Upper lobe of left lung (tissue), 6 donors: ENCODE data around the gene GRIN2D. TPM values are rescaled to one million over a fixed set of nuclear protein-coding genes. Genes with fewer than 3 reads are reported as not detected.
A peak's percentile ranks its signal among the peaks of the same experiment; 100 is the strongest.

ENCODE experiments used
- ATAC-seq, 2 donors: fragments of 200-7000 bp; cut with Tn5 transposase; one replicate each; pipeline ENCODE4 v1.9.1; 2022; ENCODE audit warnings: mild to moderate bottlenecking in 2 of 2, moderate library complexity in 2 of 2; ENCODE audit not compliant: low FRiP score in 2 of 2
- DNase-seq, 2 donors: peaks; one replicate each; pipeline ENCODE4 v3.0.0-alpha.2; 2019 to 2020
- H3K27ac ChIP-seq, 4 donors: fragments of 200-600 bp; sonication (generic); one replicate each; pipeline ENCODE4 v1.5.1; 2016 to 2019
- H3K27me3 ChIP-seq, 4 donors: fragments of 200-600 bp; sonication (generic); one replicate each; pipeline ENCODE4 v1.5.1; 2017 to 2019
- H3K36me3 ChIP-seq, 4 donors: fragments of 200-600 bp; sonication (generic); one replicate each; pipeline ENCODE4 v1.5.1; 2016 to 2019
- H3K4me1 ChIP-seq, 4 donors: fragments of 200-600 bp; sonication (generic); one replicate each; pipeline ENCODE4 v1.5.1; 2018 to 2019
- H3K4me3 ChIP-seq, 4 donors: fragments of 200-600 bp; sonication (generic); one replicate each; pipeline ENCODE4 v1.5.1; 2017 to 2019; ENCODE audit warnings: mild to moderate bottlenecking in 2 of 4, moderate library complexity in 1 of 4
- H3K9me3 ChIP-seq, 4 donors: fragments of 200-600 bp; sonication (generic); one replicate each; pipeline ENCODE4 v1.5.1; 2018 to 2019
- CTCF ChIP-seq, 6 experiments: fragments of 450-650 bp in 4 of 6; fragments of 200-600 bp in 2 of 6; sonication (generic) in 2 of 6; IDR thresholded peaks; one replicate each; pipeline ENCODE4 v1.5.1; 2016 to 2019; ENCODE audit warnings: antibody characterized with exemption in 6 of 6
- EP300 ChIP-seq, 4 donors: sonication (generic); formaldehyde crosslinking; IDR thresholded peaks; one replicate each; pipeline ENCODE4 v1.5.1; 2017; ENCODE audit warnings: antibody characterized with exemption in 4 of 4, control low read depth in 2 of 4
- POLR2A ChIP-seq, 4 donors: fragments of 450-650 bp; IDR thresholded peaks; one replicate each; pipeline ENCODE4 v1.5.1; 2016 to 2017; ENCODE audit warnings: antibody characterized with exemption in 4 of 4, mild to moderate bottlenecking in 2 of 4
- POLR2AphosphoS5 ChIP-seq, 2 donors: sonication (generic); formaldehyde crosslinking; IDR thresholded peaks; one replicate each; pipeline ENCODE4 v1.5.1; 2017; ENCODE audit warnings: antibody characterized with exemption in 2 of 2
- WGBS, 2 donors: methylation state at CpG; one replicate each; pipeline ENCODE4 v1.1.5; 2017 to 2018; 5-methylcytosine and 5-hydroxymethylcytosine counted together
- total RNA-seq, 6 donors: library from RNA; depleted of rRNA in 4 of 6; stranded (reverse); fragments of >200 nt in 4 of 6; gene quantifications; one replicate each; pipeline versions ENCODE4 v1.1.0 to v1.2.1, GENCODE V29; 2016 to 2021
- donor health status: DM: no; HTN: no; CAD: no; lungs with moderate emphysema.
- donor health status: DM: no; HTN: yes; CAD: no; lungs with severe emphysema.

Gene GRIN2D
- total RNA-seq, 6 donors from 2014 or later, result 0.15 to 1.4 (median 0.57) TPM

GRCh38 chr19:48433337-48433736 lies 39.9 kb downstream of the GRIN2D start:
- Histone ChIP-seq H3K36me3 (no peaks in the 10 kb centered on the region), H3K4me3 (no peak overlapping the region), H3K27me3 (no peaks in the 10 kb centered on the region), H3K27ac (no peak overlapping the region), H3K9me3 (no peaks in the 10 kb centered on the region), H3K4me1 (no peaks in the 10 kb centered on the region)
- no peak for ATAC-seq
- WGBS, 2 donors, result 59 to 62% methylated on average over 8 of the region's 8 CpGs
- DNase-seq, result no peak
- no peak for TF ChIP-seq EP300 (IDR thresholded peaks at IDR 0.05)

DNA sequence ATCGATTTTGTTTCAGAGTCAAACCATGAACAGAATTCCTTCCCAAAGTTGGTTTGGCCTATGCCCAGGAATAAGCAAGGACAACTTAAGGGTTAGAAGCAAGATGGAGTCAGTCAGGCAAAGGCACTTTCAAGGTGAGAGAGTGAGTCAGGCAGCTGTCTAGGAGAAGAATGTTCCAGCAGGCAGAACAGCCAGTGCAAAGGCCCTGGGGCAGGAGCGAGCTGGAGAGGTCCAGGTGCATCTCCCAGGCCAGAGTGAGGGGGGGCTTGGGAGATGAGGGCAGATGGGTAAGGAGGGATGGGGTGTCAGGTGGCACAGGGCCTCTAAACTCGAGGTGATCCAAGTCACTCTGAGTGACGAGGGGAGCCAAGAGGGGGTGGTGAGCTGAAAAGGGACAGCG lies 43.1 kb downstream of the GRIN2D start:
- WGBS, 2 donors, result 82 to 85% methylated on average over 5 of the region's 5 CpGs
- H3K27me3 ChIP-seq, result peaks cover 0 to under 1% (median 0%) of the 10 kb centered on the region in 4 donors
- no peaks in the 10 kb centered on the region for H3K4me1 ChIP-seq
- no peaks in the 10 kb centered on the region for H3K36me3 ChIP-seq
- H3K9me3 ChIP-seq, result no peaks in the 10 kb centered on the region
- DNase-seq (no peak), ATAC-seq (no peak)
- no peak overlapping the region for H3K27ac ChIP-seq
- H3K4me3 ChIP-seq, result no peak overlapping the region
- no peak for TF ChIP-seq POLR2AphosphoS5 (IDR thresholded peaks at IDR 0.05)
- TF ChIP-seq CTCF (IDR thresholded peaks at IDR 0.05), result no peak
- TF ChIP-seq EP300 (IDR thresholded peaks at IDR 0.05), result no peak
- no peak for TF ChIP-seq POLR2A (IDR thresholded peaks at IDR 0.05)

DNA sequence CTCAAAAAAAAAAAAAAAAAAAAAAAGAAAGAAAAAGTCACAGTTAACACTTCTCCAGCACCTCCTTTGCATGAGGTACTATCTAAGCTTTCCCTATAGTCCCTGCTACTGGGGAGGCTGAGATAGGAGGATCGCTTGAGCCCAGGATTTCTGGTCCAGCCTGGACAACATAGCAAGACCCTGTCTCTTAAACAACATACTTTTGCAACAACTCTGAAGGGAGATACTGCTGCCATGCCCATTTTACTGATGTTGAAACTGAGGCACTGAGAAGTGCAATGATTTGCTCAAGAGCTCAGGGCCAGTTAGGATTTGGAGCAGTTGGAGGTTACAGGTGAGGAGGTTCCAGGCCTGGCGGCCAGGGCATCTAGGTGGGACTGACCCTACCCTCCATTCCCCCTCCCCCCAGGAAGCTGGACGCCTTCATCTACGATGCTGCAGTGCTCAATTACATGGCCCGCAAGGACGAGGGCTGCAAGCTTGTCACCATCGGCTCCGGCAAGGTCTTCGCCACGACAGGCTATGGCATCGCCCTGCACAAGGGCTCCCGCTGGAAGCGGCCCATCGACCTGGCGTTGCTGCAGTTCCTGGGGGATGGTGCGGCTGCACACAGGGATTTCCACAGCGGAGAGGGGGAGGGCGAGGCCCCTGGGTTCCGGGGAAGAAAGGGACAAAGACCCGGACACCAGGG lies 48.0 kb downstream of the GRIN2D start:
- 97% methylated on average over 7 to 14 of the region's 20 CpGs for WGBS, 2 donors
- Histone ChIP-seq H3K4me1 (peaks cover 19 to 32% (median 23%) of the 10 kb centered on the region in 4 donors), H3K9me3 (no peaks in the 10 kb centered on the region), H3K36me3 (no peaks in the 10 kb centered on the region), H3K27me3 (peaks cover 0 to 23% (median 9%) of the 10 kb centered on the region in 4 donors), H3K27ac (no peak overlapping the region), H3K4me3 (no peak overlapping the region)
- DNase-seq (peak in 1 of 2 donors; percentile 68), ATAC-seq (no peak)
- TF ChIP-seq CTCF (IDR thresholded peaks at IDR 0.05) (no peak), EP300 (IDR thresholded peaks at IDR 0.05) (no peak), POLR2AphosphoS5 (IDR thresholded peaks at IDR 0.05) (no peak), POLR2A (IDR thresholded peaks at IDR 0.05) (no peak)

DNA sequence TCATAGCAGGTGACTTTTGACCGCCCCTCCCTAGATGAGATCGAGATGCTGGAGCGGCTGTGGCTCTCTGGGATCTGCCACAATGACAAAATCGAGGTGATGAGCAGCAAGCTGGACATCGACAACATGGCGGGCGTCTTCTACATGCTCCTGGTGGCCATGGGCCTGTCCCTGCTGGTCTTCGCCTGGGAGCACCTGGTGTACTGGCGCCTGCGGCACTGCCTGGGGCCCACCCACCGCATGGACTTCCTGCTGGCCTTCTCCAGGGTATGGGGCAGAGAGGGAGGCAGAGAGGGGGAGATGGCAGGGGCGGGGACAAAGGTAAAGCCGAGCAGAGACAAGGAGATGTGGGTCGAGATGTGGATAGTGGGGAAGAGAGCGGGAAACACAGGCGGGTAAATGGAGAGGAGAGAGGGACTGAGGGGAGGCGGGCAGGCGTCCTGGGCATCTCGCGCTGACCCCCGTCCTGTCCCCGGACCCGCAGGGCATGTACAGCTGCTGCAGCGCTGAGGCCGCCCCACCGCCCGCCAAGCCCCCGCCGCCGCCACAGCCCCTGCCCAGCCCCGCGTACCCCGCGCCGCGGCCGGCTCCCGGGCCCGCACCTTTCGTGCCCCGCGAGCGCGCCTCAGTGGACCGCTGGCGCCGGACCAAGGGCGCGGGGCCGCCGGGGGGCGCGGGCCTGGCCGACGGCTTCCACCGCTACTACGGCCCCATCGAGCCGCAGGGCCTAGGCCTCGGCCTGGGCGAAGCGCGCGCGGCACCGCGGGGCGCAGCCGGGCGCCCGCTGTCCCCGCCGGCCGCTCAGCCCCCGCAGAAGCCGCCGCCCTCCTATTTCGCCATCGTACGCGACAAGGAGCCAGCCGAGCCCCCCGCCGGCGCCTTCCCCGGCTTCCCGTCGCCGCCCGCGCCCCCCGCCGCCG lies 48.9 kb downstream of the GRIN2D start:
- Histone ChIP-seq H3K36me3 (peaks cover 0 to 4% (median 2%) of the 10 kb centered on the region in 4 donors), H3K4me3 (peak overlapping the region in 2 of 4 donors; percentile 77 to 92), H3K4me1 (peaks cover 21 to 35% (median 25%) of the 10 kb centered on the region in 4 donors), H3K27ac (no peak overlapping the region), H3K27me3 (peaks cover 0 to 23% (median 9%) of the 10 kb centered on the region in 4 donors), H3K9me3 (no peaks in the 10 kb centered on the region)
- peak in 1 of 2 donors; percentile 83 for DNase-seq
- ATAC-seq, result no peak
- WGBS, 2 donors, result 50 to 60% methylated on average over 40 to 43 of the region's 94 CpGs
- TF ChIP-seq CTCF (IDR thresholded peaks at IDR 0.05), result no peak
- no peak for TF ChIP-seq EP300 (IDR thresholded peaks at IDR 0.05)
- no peak for TF ChIP-seq POLR2A (IDR thresholded peaks at IDR 0.05)
- no peak for TF ChIP-seq POLR2AphosphoS5 (IDR thresholded peaks at IDR 0.05)

DNA sequence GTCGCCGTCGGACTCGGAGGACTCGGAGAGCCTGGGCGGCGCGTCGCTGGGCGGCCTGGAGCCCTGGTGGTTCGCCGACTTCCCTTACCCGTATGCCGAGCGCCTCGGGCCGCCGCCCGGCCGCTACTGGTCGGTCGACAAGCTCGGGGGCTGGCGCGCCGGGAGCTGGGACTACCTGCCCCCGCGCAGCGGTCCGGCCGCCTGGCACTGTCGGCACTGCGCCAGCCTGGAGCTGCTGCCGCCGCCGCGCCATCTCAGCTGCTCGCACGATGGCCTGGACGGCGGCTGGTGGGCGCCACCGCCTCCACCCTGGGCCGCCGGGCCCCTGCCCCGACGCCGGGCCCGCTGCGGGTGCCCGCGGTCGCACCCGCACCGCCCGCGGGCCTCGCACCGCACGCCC lies 49.8 kb downstream of the GRIN2D start:
- H3K9me3 ChIP-seq, result no peaks in the 10 kb centered on the region
- no peak for TF ChIP-seq POLR2AphosphoS5 (IDR thresholded peaks at IDR 0.05)
- no peak for TF ChIP-seq POLR2A (IDR thresholded peaks at IDR 0.05)
- no peak for TF ChIP-seq EP300 (IDR thresholded peaks at IDR 0.05)
- TF ChIP-seq CTCF (IDR thresholded peaks at IDR 0.05), result no peak
- peak overlapping the region in 3 of 4 donors; percentile 35 to 92 (median 77) for H3K4me3 ChIP-seq
- peaks cover 0 to 13% (median 10%) of the 10 kb centered on the region in 4 donors for H3K36me3 ChIP-seq
- no CpG with 5 or more reads among the region's 60 CpGs for WGBS, 2 donors
- ATAC-seq (no peak), DNase-seq (peak in 1 of 2 donors; percentile 89)
- no peak overlapping the region for H3K27ac ChIP-seq
- peaks cover 21 to 35% (median 25%) of the 10 kb centered on the region in 4 donors for H3K4me1 ChIP-seq
- H3K27me3 ChIP-seq, result peaks cover 0 to 23% (median 9%) of the 10 kb centered on the region in 4 donors
